HG02884 (cell line): ENCODE results near the gene SH3RF1.
"Not testable (repeated sequence)": the region's sequence is repeated elsewhere in the genome, so short reads cannot be mapped to it uniquely, and the experiment has no call there.

Experiments
- ATAC-seq: cut with Tn5 transposase; IDR thresholded peaks from one replicate; pipeline ENCODE4 v1.9.1; 2021; ENCODE audit warnings: mild to moderate bottlenecking, moderate library complexity; ENCODE audit not compliant: unreplicated experiment

Gene SH3RF1

GRCh38 chr4:169229571-169230028 lies 41.2 kb downstream of the SH3RF1 start:
- no peak for ATAC-seq

- ATAC-seq, result no peak
Measured at GRCh38 chr4:169228076-169228475, 42.7 kb downstream of the SH3RF1 start.

GRCh38 chr4:169226565-169226964 lies 44.2 kb downstream of the SH3RF1 start:
- no peak for ATAC-seq

- peak; percentile 46 for ATAC-seq
Measured at GRCh38 chr4:169225812-169226211, 44.9 kb downstream of the SH3RF1 start.

- ATAC-seq, result peak; percentile 54
Measured at GRCh38 chr4:169225058-169225751, 45.6 kb downstream of the SH3RF1 start.

GRCh38 chr4:169222761-169223160 lies 48.0 kb downstream of the SH3RF1 start:
- ATAC-seq, result no peak

- ATAC-seq, result no peak
Measured at GRCh38 chr4:169221662-169222061, 49.1 kb downstream of the SH3RF1 start.

GRCh38 chr4:169220854-169221411 lies 49.8 kb downstream of the SH3RF1 start:
- ATAC-seq, result no peak

GRCh38 chr4:169220447-169220846 lies 50.3 kb downstream of the SH3RF1 start:
- ATAC-seq, result no peak

- ATAC-seq, result no peak
Measured at GRCh38 chr4:169219440-169219839, 51.3 kb downstream of the SH3RF1 start.

- peak; percentile 45 for ATAC-seq
Measured at GRCh38 chr4:169215656-169216055, 55.1 kb downstream of the SH3RF1 start.

GRCh38 chr4:169212981-169213380 lies 57.8 kb downstream of the SH3RF1 start:
- no peak for ATAC-seq

GRCh38 chr4:169210504-169211118 lies 60.1 kb downstream of the SH3RF1 start:
- ATAC-seq, result peak; percentile 87

GRCh38 chr4:169209388-169209883 lies 61.3 kb downstream of the SH3RF1 start:
- no peak for ATAC-seq

- ATAC-seq, result no peak
Measured at GRCh38 chr4:169208516-169208915, 62.2 kb downstream of the SH3RF1 start.

- ATAC-seq, result no peak
Measured at GRCh38 chr4:169208090-169208455, 62.7 kb downstream of the SH3RF1 start.

- ATAC-seq, result no peak
Measured at GRCh38 chr4:169207436-169208089, 63.2 kb downstream of the SH3RF1 start.

GRCh38 chr4:169205744-169206080 lies 65.0 kb downstream of the SH3RF1 start:
- no peak for ATAC-seq

GRCh38 chr4:169205075-169205743 lies 65.5 kb downstream of the SH3RF1 start:
- ATAC-seq, result no peak

GRCh38 chr4:169203891-169204290 lies 66.9 kb downstream of the SH3RF1 start:
- ATAC-seq, result no peak

- ATAC-seq, result not testable (repeated sequence)
Measured at GRCh38 chr4:169203278-169203677, 67.5 kb downstream of the SH3RF1 start.
